Effector memory CD4-positive, alpha-beta T cell (primary cell): ENCODE data around the gene EFCAB13.

Experiments
- DNase-seq, 3 donors: peaks; one replicate each; pipeline ENCODE4 v3.0.0-alpha.2; 2020
- H3K27ac ChIP-seq: 2 replicates; pipeline ENCODE4 v1.7.0; 2013; ENCODE audit warnings: mild to moderate bottlenecking, low read length, moderate library complexity; ENCODE audit not compliant: insufficient read depth, poor library complexity, severe bottlenecking
- H3K27me3 ChIP-seq: replicated peaks from 2 replicates; pipeline ENCODE4 v1.7.0; 2013; ENCODE audit warnings: mild to moderate bottlenecking, low read length; ENCODE audit not compliant: insufficient read depth, control insufficient read depth, poor library complexity, severe bottlenecking
- H3K36me3 ChIP-seq: 2 replicates; pipeline ENCODE4 v1.7.0; 2013; ENCODE audit warnings: mild to moderate bottlenecking, low read length, moderate library complexity; ENCODE audit not compliant: control insufficient read depth, insufficient read depth
- H3K4me1 ChIP-seq: 2 replicates; pipeline ENCODE4 v1.7.0; 2013; ENCODE audit warnings: low read length, mild to moderate bottlenecking; ENCODE audit not compliant: control insufficient read depth, insufficient read depth, poor library complexity, severe bottlenecking
- H3K4me3 ChIP-seq: 2 replicates; pipeline ENCODE4 v1.7.0; 2013; ENCODE audit warnings: low read length, low read depth, mild to moderate bottlenecking; ENCODE audit not compliant: insufficient read depth, poor library complexity, severe bottlenecking
- H3K9me3 ChIP-seq: 2 replicates; pipeline ENCODE4 v1.7.0; 2013; ENCODE audit warnings: mild to moderate bottlenecking, low read length, moderate library complexity; ENCODE audit not compliant: control insufficient read depth

EFCAB13 gene

GRCh38 chr17:47280072-47280811 is 43.5 kb upstream of the EFCAB13 start:
- no peaks in the 10 kb centered on the region for H3K36me3 ChIP-seq
- DNase-seq = no peak
- no peaks in the 10 kb centered on the region for H3K27me3 ChIP-seq
- H3K9me3 ChIP-seq = no peaks in the 10 kb centered on the region
- no peak overlapping the region for H3K27ac ChIP-seq
- H3K4me3 ChIP-seq = no peak overlapping the region
- H3K4me1 ChIP-seq = no peaks in the 10 kb centered on the region

GRCh38 chr17:47281216-47281615 is 42.5 kb upstream of the EFCAB13 start:
- H3K9me3 ChIP-seq = no peaks in the 10 kb centered on the region
- no peak for DNase-seq
- H3K4me1 ChIP-seq = no peaks in the 10 kb centered on the region

GRCh38 chr17:47285003-47285402 is 38.8 kb upstream of the EFCAB13 start:
- Histone ChIP-seq H3K27me3 (no peaks in the 10 kb centered on the region), H3K4me1 (no peaks in the 10 kb centered on the region), H3K4me3 (no peak overlapping the region), H3K27ac (no peak overlapping the region), H3K9me3 (no peaks in the 10 kb centered on the region), H3K36me3 (no peaks in the 10 kb centered on the region)
- no peak for DNase-seq

More at GRCh38 chr17:47281216-47281615, 42.5 kb upstream of the EFCAB13 start:
- Histone ChIP-seq H3K36me3 (no peaks in the 10 kb centered on the region), H3K4me3 (no peak overlapping the region), H3K27me3 (no peaks in the 10 kb centered on the region), H3K27ac (no peak overlapping the region)

GRCh38 chr17:47286198-47286914 is 37.4 kb upstream of the EFCAB13 start:
- Histone ChIP-seq H3K36me3 (no peaks in the 10 kb centered on the region), H3K9me3 (no peaks in the 10 kb centered on the region), H3K27ac (no peak overlapping the region), H3K4me3 (no peak overlapping the region), H3K4me1 (no peaks in the 10 kb centered on the region), H3K27me3 (no peaks in the 10 kb centered on the region)
- DNase-seq = no peak

GRCh38 chr17:47287068-47287467 is 36.7 kb upstream of the EFCAB13 start:
- no peaks in the 10 kb centered on the region for H3K4me1 ChIP-seq
- H3K9me3 ChIP-seq = no peaks in the 10 kb centered on the region
- no peak overlapping the region for H3K4me3 ChIP-seq
- DNase-seq = no peak
- H3K27ac ChIP-seq = no peak overlapping the region
- no peaks in the 10 kb centered on the region for H3K27me3 ChIP-seq
- no peaks in the 10 kb centered on the region for H3K36me3 ChIP-seq

- H3K36me3 ChIP-seq = no peaks in the 10 kb centered on the region
- no peaks in the 10 kb centered on the region for H3K9me3 ChIP-seq
- H3K27me3 ChIP-seq = no peaks in the 10 kb centered on the region
- no peak for DNase-seq
- no peak overlapping the region for H3K4me3 ChIP-seq
- no peak overlapping the region for H3K27ac ChIP-seq
- H3K4me1 ChIP-seq = no peaks in the 10 kb centered on the region
Measured at GRCh38 chr17:47287639-47288038, 36.1 kb upstream of the EFCAB13 start.

GRCh38 chr17:47288531-47289116 is 35.1 kb upstream of the EFCAB13 start:
- Histone ChIP-seq H3K9me3 (no peaks in the 10 kb centered on the region), H3K4me1 (no peaks in the 10 kb centered on the region), H3K27ac (no peak overlapping the region), H3K27me3 (no peaks in the 10 kb centered on the region), H3K36me3 (no peaks in the 10 kb centered on the region), H3K4me3 (no peak overlapping the region)
- no peak for DNase-seq

GRCh38 chr17:47289302-47289701 is 34.5 kb upstream of the EFCAB13 start:
- Histone ChIP-seq H3K4me1 (no peaks in the 10 kb centered on the region), H3K4me3 (no peak overlapping the region), H3K9me3 (no peaks in the 10 kb centered on the region), H3K36me3 (no peaks in the 10 kb centered on the region), H3K27me3 (no peaks in the 10 kb centered on the region), H3K27ac (no peak overlapping the region)
- DNase-seq = no peak

GRCh38 chr17:47290870-47291241 is 32.9 kb upstream of the EFCAB13 start:
- Histone ChIP-seq H3K4me1 (no peaks in the 10 kb centered on the region), H3K27me3 (no peaks in the 10 kb centered on the region), H3K36me3 (no peaks in the 10 kb centered on the region), H3K4me3 (no peak overlapping the region), H3K27ac (no peak overlapping the region), H3K9me3 (no peaks in the 10 kb centered on the region)
- DNase-seq = no peak

GRCh38 chr17:47291242-47291873 is 32.4 kb upstream of the EFCAB13 start:
- no peak for DNase-seq
- Histone ChIP-seq H3K4me3 (no peak overlapping the region), H3K27me3 (no peaks in the 10 kb centered on the region), H3K4me1 (no peaks in the 10 kb centered on the region), H3K27ac (no peak overlapping the region), H3K36me3 (no peaks in the 10 kb centered on the region), H3K9me3 (no peaks in the 10 kb centered on the region)
